WERI-Rb-1 (cell line): ENCODE results near the gene CDIP1.

Source experiments
- DNase-seq: peaks from one replicate; pipeline ENCODE4 v3.0.0-alpha.2; 2020
- H3K27ac ChIP-seq: fragments of 250-450 bp; sonication (Bioruptor Pico); 2 replicates; pipeline ENCODE4 v1.5.1; 2020; ENCODE audit warnings: mild to moderate bottlenecking, moderate library complexity
- H3K27me3 ChIP-seq: fragments of 250-450 bp; sonication (Bioruptor Pico); 2 replicates; pipeline ENCODE4 v1.5.1; 2021; ENCODE audit warnings: mild to moderate bottlenecking, low read depth, moderate library complexity; ENCODE audit not compliant: insufficient read depth, severe bottlenecking
- H3K36me3 ChIP-seq: fragments of 250-450 bp; sonication (Bioruptor Pico); 2 replicates; pipeline ENCODE4 v1.5.1; 2020; ENCODE audit warnings: mild to moderate bottlenecking, moderate library complexity
- H3K4me3 ChIP-seq: 2 replicates; pipeline ENCODE4 v1.5.1; 2011; ENCODE audit warnings: low read depth, mild to moderate bottlenecking, control low read depth, low read length
- H3K9me3 ChIP-seq: fragments of 250-450 bp; sonication (Bioruptor Pico); 2 replicates; pipeline ENCODE4 v1.5.1; 2021; ENCODE audit warnings: mild to moderate bottlenecking, moderate library complexity; ENCODE audit not compliant: severe bottlenecking
- TF ChIP-seq, protein P1 (sequence below): IDR thresholded peaks from 2 replicates; pipeline ENCODE4 v1.5.1; 2011; ENCODE audit warnings: low read depth, mild to moderate bottlenecking, control low read depth, inconsistent platforms, low read length

The CDIP1 gene

DNA sequence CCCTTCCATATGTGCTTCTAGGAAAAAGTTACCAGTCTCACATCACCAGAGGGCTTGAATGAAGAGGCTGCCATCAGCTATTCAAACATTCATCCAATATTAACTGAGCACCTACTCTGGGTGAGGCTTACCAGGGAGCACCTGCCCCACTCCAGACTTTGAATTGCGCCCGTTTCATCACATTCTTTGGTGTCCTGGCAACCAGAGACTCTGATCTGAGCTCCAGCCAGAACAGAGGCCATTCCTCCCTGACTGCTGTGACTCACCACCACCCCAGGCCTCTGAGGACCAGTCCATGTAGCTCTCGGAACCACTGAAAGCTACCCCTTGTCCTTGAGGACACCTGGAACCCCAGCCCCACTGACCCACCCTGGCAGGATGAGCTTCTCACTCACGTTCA, 17.5 kb upstream of the CDIP1 start, which contains the start of gene C16orf96:
Gene C16orf96 (plus strand): TSS at position 229 of the 400 bp plus-strand sequence. CDS start 150 bp downstream, at position 379.
- no peaks in the 10 kb centered on the region for H3K36me3 ChIP-seq
- no peak for DNase-seq
- H3K9me3 ChIP-seq, result no peaks in the 10 kb centered on the region
- no peak within 1 kb of the TSS for H3K4me3 ChIP-seq
- H3K27ac ChIP-seq, result no peak within 1 kb of the TSS
- TF ChIP-seq, protein P1, sequence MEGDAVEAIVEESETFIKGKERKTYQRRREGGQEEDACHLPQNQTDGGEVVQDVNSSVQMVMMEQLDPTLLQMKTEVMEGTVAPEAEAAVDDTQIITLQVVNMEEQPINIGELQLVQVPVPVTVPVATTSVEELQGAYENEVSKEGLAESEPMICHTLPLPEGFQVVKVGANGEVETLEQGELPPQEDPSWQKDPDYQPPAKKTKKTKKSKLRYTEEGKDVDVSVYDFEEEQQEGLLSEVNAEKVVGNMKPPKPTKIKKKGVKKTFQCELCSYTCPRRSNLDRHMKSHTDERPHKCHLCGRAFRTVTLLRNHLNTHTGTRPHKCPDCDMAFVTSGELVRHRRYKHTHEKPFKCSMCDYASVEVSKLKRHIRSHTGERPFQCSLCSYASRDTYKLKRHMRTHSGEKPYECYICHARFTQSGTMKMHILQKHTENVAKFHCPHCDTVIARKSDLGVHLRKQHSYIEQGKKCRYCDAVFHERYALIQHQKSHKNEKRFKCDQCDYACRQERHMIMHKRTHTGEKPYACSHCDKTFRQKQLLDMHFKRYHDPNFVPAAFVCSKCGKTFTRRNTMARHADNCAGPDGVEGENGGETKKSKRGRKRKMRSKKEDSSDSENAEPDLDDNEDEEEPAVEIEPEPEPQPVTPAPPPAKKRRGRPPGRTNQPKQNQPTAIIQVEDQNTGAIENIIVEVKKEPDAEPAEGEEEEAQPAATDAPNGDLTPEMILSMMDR, result no peak
- no peaks in the 10 kb centered on the region for H3K27me3 ChIP-seq

DNA sequence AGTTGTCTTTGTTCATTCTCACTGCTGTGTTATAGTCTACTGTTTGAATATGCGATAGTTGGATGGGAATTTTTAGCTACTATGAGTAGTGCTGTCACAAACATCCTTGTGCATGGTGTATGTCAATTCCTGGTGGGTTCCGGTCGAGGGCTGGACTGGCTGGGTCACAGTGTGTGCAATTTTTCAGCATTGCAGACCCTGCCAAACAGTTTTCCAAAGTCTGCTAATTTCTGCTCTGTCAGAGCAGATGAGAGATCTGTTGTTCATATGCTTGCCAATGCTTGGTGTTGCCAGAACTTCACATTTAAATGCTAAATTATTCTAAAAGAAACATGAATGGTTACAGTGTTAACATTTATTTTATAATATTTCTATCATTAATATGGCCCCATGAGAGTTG, 14.0 kb upstream of the CDIP1 start:
- H3K4me3 ChIP-seq, result no peak overlapping the region
- TF ChIP-seq, protein P1, result no peak
- no peaks in the 10 kb centered on the region for H3K36me3 ChIP-seq
- no peaks in the 10 kb centered on the region for H3K27me3 ChIP-seq
- no peaks in the 10 kb centered on the region for H3K9me3 ChIP-seq
- no peak overlapping the region for H3K27ac ChIP-seq
- DNase-seq, result no peak

DNA sequence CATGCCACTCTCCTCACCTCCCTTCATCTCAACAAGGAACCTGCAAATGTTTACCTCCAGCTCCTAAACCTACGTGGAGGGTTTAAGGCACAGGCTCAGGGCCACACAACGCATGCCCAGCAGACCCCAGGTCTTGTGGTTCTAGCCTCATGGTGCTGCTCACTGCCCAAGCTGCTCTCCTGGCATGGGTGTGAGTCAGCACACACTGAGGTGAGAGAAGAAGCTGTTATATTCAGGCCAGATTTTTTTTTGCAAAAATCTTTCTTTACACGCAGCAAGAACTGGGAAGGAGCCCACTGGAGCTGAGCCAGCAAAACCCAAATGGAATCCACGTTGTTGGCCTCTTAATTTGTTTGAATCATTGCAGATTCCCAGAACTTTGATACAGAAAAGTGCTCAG, 12.0 kb upstream of the CDIP1 start:
- TF ChIP-seq, protein P1, result no peak
- H3K36me3 ChIP-seq, result no peaks in the 10 kb centered on the region
- H3K4me3 ChIP-seq, result no peak overlapping the region
- DNase-seq, result no peak
- H3K27me3 ChIP-seq, result no peaks in the 10 kb centered on the region
- H3K27ac ChIP-seq, result no peak overlapping the region
- H3K9me3 ChIP-seq, result no peaks in the 10 kb centered on the region

DNA sequence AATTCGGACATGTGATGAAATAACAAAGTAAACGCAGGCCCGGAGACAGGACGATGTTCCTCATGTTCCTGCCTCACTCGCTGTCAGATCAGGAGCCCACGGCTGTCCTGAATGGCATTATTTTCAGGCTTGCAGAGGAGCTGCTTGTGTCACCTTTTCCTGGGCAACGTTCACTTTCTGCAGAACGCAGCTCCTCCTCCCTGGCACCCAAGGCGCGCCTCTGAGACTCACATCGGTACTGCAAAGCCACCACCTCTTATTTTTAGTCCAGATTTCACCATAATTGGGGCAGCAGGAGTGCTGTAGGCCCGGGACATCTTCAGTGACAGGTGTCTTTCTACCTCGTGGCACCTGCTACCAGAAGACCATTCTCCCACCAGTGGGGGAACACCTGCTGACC, 9.6 kb upstream of the CDIP1 start:
- no peak for DNase-seq
- no peak overlapping the region for H3K4me3 ChIP-seq
- TF ChIP-seq, protein P1, result no peak
- no peak overlapping the region for H3K27ac ChIP-seq
- no peaks in the 10 kb centered on the region for H3K27me3 ChIP-seq
- H3K36me3 ChIP-seq, result no peaks in the 10 kb centered on the region
- no peaks in the 10 kb centered on the region for H3K9me3 ChIP-seq

DNA sequence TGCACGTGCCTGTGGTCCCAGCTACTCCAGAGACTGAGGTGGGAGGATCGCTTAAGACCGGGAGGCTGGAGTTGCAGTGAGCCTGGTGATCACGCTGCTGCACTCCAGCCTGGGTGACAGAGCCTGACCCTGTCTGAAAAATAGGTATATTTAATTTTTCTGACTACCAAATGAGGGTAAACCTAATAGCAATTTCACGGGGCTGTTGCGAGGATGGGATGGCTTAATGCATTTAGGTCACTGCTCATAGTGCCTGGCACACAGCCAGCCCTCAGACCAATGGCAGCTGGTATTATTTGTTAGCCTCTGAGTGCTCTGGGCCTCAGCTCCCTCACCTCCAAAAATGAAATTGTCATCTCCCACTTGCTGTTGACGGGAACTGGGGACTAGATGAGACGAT, 5.9 kb upstream of the CDIP1 start:
- TF ChIP-seq, protein P1, result no peak
- Histone ChIP-seq H3K4me3 (no peak overlapping the region), H3K9me3 (peaks cover 9% of the 10 kb centered on the region), H3K27me3 (no peaks in the 10 kb centered on the region), H3K36me3 (no peaks in the 10 kb centered on the region), H3K27ac (no peak overlapping the region)
- no peak for DNase-seq

DNA sequence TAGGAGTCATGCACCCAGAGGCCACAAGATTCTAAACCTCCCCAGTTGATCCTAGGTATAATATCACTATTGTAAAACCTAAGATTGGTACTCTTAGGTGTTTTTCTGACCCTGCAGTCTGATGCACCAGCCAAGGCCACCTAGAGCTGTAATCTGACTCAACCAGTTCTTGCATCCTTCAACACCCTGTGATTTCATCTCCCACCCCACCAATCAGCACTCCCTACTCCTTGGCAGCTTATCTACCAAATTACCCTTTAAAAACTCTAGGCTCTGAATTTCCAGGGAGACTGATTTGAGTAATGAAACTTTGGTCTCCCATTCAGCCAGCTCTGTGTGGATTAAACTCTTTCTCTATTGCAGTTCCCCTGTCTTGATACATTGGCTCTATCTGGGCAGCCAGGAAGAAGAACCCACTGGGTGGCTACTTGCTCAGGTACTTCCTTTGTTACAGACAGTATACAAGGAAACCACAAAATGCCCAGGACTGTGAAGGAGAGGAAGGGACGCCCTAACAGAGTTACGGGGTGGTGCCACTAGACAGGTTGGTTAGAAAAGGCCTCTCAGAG, 1.2 kb upstream of the CDIP1 start:
- no peak for DNase-seq
- no peaks in the 10 kb centered on the region for H3K27me3 ChIP-seq
- TF ChIP-seq, protein P1, result no peak
- no peak overlapping the region for H3K27ac ChIP-seq
- peaks cover 16% of the 10 kb centered on the region for H3K9me3 ChIP-seq
- peaks cover 11% of the 10 kb centered on the region; the same call in 1 of the 2 replicates for H3K36me3 ChIP-seq
- H3K4me3 ChIP-seq, result no peak overlapping the region
